Ovary (tissue), 3 donors: ENCODE data around the gene SLC2A13.

ENCODE experiments used
- CTCF ChIP-seq, 3 donors: fragments of 450-650 bp in 2 of 3; fragments of 200-600 bp in 1 of 3; IDR thresholded peaks; one replicate each; pipeline versions ENCODE4 v1.5.1 to v1.8.0; 2016 to 2022; ENCODE audit warnings: antibody characterized with exemption in 3 of 3, mild to moderate bottlenecking in 1 of 3
- EP300 ChIP-seq: sonication (generic); formaldehyde crosslinking; IDR thresholded peaks from one replicate; pipeline ENCODE4 v1.6.1; 2017; ENCODE audit warnings: antibody characterized with exemption
- POLR2A ChIP-seq: fragments of 450-650 bp; IDR thresholded peaks from one replicate; pipeline ENCODE4 v1.6.1; 2017; ENCODE audit warnings: antibody characterized with exemption, mild to moderate bottlenecking, moderate library complexity
- donor health status: DM: no; HTN: no; CAD: no.

DNA sequence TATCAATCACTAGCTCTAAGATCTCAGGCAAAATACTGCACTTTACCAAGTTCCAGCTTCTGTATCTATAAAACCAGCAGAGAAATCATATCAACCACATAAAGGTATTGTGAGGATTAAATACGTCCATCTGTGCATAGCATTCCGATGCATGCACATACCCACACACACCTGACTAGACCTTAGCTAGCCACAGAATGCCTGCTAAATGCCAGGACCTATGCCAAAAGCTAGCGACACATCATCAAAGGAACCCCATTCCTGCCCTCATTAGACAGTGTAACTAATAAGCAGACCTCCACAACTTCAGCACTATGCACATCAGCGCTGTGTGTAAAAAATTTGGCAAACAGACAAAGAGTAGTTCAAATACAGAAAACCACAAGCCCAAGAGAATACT lies 185.2 kb downstream of the SLC2A13 start:
- TF ChIP-seq POLR2A (no peak), CTCF (IDR thresholded peaks at IDR 0.05) (no peak), EP300 (no peak)
